Hepatocyte (in vitro differentiated cells): ENCODE data around the gene TEX52.

Experiments
- CTCF ChIP-seq: fragments of 200-600 bp; sonication (generic); IDR thresholded peaks from 2 replicates; pipeline ENCODE4 v1.5.1; 2016; ENCODE audit warnings: antibody characterized with exemption, mild to moderate bottlenecking; ENCODE audit not compliant: poor library complexity
- EZH2 ChIP-seq: fragments of 200-600 bp; sonication (generic); IDR thresholded peaks from 2 replicates; pipeline ENCODE4 v1.6.1; 2016; ENCODE audit warnings: antibody characterized with exemption, mild to moderate bottlenecking, borderline replicate concordance
- EZH2phosphoT487 ChIP-seq: fragments of 200-600 bp; sonication (generic); IDR thresholded peaks from one replicate; pipeline ENCODE4 v1.6.1; 2018; ENCODE audit warnings: antibody characterized with exemption, mild to moderate bottlenecking, low read depth, moderate library complexity; ENCODE audit not compliant: unreplicated experiment, severe bottlenecking

GRCh38 chr12:2826721-2827515 lies 29.9 kb downstream of the TEX52 start:
- no peak for TF ChIP-seq CTCF
- no peak for TF ChIP-seq EZH2
- TF ChIP-seq EZH2phosphoT487: no peak
